WTC11 (cell line): ENCODE results near the gene NTN3.

Experiments used
- AFF4 ChIP-seq: sonication (generic); formaldehyde crosslinking; IDR thresholded peaks from 2 replicates; pipeline ENCODE4 v1.8.1; 2023; ENCODE audit warnings: mild to moderate bottlenecking, missing genetic modification reagents, borderline replicate concordance
- ATF3 ChIP-seq: sonication (generic); formaldehyde crosslinking; conservative IDR thresholded peaks from 2 replicates; pipeline ENCODE4 v1.8.1; 2022; ENCODE audit warnings: mild to moderate bottlenecking, missing genetic modification reagents
- CBFB ChIP-seq: sonication (generic); formaldehyde crosslinking; IDR thresholded peaks from 2 replicates; pipeline ENCODE4 v1.8.1; 2022; ENCODE audit warnings: mild to moderate bottlenecking, low read depth, missing genetic modification reagents
- KAT7 ChIP-seq: sonication (generic); formaldehyde crosslinking; IDR thresholded peaks from 2 replicates; pipeline ENCODE4 v1.8.1; 2023; ENCODE audit warnings: missing genetic modification reagents, mild to moderate bottlenecking, borderline replicate concordance
- NFE2L1 ChIP-seq: sonication (generic); formaldehyde crosslinking; IDR thresholded peaks from 2 replicates; pipeline ENCODE4 v1.8.1; 2023; ENCODE audit warnings: missing genetic modification reagents
- SOX15 ChIP-seq: fragments of 250-450 bp; sonication (Bioruptor Pico); IDR thresholded peaks from 2 replicates; pipeline ENCODE4 v1.9.0; 2021; ENCODE audit warnings: mild to moderate bottlenecking
- SP1 ChIP-seq: sonication (generic); formaldehyde crosslinking; conservative IDR thresholded peaks from 2 replicates; pipeline ENCODE4 v1.8.1; 2022; ENCODE audit warnings: missing genetic modification reagents
- STAT6 ChIP-seq: sonication (generic); formaldehyde crosslinking; conservative IDR thresholded peaks from 2 replicates; pipeline ENCODE4 v1.8.1; 2023; ENCODE audit warnings: mild to moderate bottlenecking, low read depth, missing genetic modification reagents, moderate library complexity
- TEAD4 ChIP-seq: sonication (generic); formaldehyde crosslinking; IDR thresholded peaks from 2 replicates; pipeline ENCODE4 v1.8.0; 2022; ENCODE audit warnings: mild to moderate bottlenecking, missing genetic modification reagents
- TF ChIP-seq, protein P1 (sequence below): fragments of 200-600 bp; IDR thresholded peaks from 2 replicates; pipeline ENCODE4 v1.8.0; 2022; ENCODE audit warnings: antibody characterized with exemption
- TF ChIP-seq, protein P2 (sequence below): sonication (generic); formaldehyde crosslinking; IDR thresholded peaks from 2 replicates; pipeline ENCODE4 v1.8.1; 2022; ENCODE audit warnings: low read depth, missing genetic modification reagents, borderline replicate concordance
- TF ChIP-seq, protein P3 (sequence below): sonication (generic); formaldehyde crosslinking; IDR thresholded peaks from 2 replicates; pipeline ENCODE4 v1.8.1; 2022; ENCODE audit warnings: mild to moderate bottlenecking, moderate library complexity, missing genetic modification reagents
- TF ChIP-seq, protein P4 (sequence below): sonication (generic); formaldehyde crosslinking; IDR thresholded peaks from 2 replicates; pipeline ENCODE4 v1.8.0; 2022; ENCODE audit warnings: mild to moderate bottlenecking, missing genetic modification reagents

GRCh38 chr16:2455081-2455845 lies 15.8 kb upstream of the NTN3 start:
- TF ChIP-seq ATF3 (CRISPR knock-in tag) (no peak), NFE2L1 (CRISPR knock-in tag) (no peak), TEAD4 (CRISPR knock-in tag) (no peak), SOX15 (no peak), SP1 (no peak), KAT7 (CRISPR knock-in tag) (no peak), CBFB (no peak), AFF4 (CRISPR knock-in tag) (no peak), STAT6 (CRISPR knock-in tag) (no peak)
- TF ChIP-seq, protein P1, sequence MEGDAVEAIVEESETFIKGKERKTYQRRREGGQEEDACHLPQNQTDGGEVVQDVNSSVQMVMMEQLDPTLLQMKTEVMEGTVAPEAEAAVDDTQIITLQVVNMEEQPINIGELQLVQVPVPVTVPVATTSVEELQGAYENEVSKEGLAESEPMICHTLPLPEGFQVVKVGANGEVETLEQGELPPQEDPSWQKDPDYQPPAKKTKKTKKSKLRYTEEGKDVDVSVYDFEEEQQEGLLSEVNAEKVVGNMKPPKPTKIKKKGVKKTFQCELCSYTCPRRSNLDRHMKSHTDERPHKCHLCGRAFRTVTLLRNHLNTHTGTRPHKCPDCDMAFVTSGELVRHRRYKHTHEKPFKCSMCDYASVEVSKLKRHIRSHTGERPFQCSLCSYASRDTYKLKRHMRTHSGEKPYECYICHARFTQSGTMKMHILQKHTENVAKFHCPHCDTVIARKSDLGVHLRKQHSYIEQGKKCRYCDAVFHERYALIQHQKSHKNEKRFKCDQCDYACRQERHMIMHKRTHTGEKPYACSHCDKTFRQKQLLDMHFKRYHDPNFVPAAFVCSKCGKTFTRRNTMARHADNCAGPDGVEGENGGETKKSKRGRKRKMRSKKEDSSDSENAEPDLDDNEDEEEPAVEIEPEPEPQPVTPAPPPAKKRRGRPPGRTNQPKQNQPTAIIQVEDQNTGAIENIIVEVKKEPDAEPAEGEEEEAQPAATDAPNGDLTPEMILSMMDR: no peak
- TF ChIP-seq, protein P2, sequence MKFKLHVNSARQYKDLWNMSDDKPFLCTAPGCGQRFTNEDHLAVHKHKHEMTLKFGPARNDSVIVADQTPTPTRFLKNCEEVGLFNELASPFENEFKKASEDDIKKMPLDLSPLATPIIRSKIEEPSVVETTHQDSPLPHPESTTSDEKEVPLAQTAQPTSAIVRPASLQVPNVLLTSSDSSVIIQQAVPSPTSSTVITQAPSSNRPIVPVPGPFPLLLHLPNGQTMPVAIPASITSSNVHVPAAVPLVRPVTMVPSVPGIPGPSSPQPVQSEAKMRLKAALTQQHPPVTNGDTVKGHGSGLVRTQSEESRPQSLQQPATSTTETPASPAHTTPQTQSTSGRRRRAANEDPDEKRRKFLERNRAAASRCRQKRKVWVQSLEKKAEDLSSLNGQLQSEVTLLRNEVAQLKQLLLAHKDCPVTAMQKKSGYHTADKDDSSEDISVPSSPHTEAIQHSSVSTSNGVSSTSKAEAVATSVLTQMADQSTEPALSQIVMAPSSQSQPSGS (CRISPR knock-in tag): no peak
- TF ChIP-seq, protein P3, sequence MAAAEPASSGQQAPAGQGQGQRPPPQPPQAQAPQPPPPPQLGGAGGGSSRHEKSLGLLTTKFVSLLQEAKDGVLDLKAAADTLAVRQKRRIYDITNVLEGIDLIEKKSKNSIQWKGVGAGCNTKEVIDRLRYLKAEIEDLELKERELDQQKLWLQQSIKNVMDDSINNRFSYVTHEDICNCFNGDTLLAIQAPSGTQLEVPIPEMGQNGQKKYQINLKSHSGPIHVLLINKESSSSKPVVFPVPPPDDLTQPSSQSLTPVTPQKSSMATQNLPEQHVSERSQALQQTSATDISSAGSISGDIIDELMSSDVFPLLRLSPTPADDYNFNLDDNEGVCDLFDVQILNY (CRISPR knock-in tag): no peak
- TF ChIP-seq, protein P4, sequence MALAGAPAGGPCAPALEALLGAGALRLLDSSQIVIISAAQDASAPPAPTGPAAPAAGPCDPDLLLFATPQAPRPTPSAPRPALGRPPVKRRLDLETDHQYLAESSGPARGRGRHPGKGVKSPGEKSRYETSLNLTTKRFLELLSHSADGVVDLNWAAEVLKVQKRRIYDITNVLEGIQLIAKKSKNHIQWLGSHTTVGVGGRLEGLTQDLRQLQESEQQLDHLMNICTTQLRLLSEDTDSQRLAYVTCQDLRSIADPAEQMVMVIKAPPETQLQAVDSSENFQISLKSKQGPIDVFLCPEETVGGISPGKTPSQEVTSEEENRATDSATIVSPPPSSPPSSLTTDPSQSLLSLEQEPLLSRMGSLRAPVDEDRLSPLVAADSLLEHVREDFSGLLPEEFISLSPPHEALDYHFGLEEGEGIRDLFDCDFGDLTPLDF (CRISPR knock-in tag): no peak
